Measurements from ENCODE around the gene BAIAP2L1. TPM values are rescaled to one million over a fixed set of nuclear protein-coding genes. Genes with fewer than 3 reads are reported as not detected.

The BAIAP2L1 gene
- total and polyA plus RNA-seq, 2 donors (not counting 3 experiments of a cell fraction or from before 2014, with no cell fraction given), result 0.32 to 1.1 TPM

- TF ChIP-seq MYC (IDR thresholded peaks at IDR 0.05; ENCODE audit: low read depth, low read length) (no peak), POLR2A (IDR thresholded peaks at IDR 0.05; ENCODE audit: low read depth, low read length) (no peak), JUN (IDR thresholded peaks at IDR 0.05; ENCODE audit: borderline replicate concordance, insufficient read depth, insufficient read length, low read depth) (no peak)
- TF ChIP-seq, protein P1, sequence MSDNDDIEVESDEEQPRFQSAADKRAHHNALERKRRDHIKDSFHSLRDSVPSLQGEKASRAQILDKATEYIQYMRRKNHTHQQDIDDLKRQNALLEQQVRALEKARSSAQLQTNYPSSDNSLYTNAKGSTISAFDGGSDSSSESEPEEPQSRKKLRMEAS (IDR thresholded peaks at IDR 0.05; ENCODE audit: insufficient read depth, insufficient read length), result no peak
- no TSS peak for BruUV-seq (replicated peaks)
- Histone ChIP-seq H3K4me1 (ENCODE audit: control insufficient read depth, extremely low read depth, insufficient read depth, low read length) (no peaks in the 10 kb centered on the region), H3K9me3 (replicated peaks; ENCODE audit: control insufficient read depth, insufficient read depth, low read length) (no peaks in the 10 kb centered on the region), H3K27me3 (ENCODE audit: control insufficient read depth in 2 of 2, insufficient read depth in 2 of 2, low read length in 2 of 2) (no peaks in the 10 kb centered on the region), H4K20me1 (replicated peaks; ENCODE audit: control insufficient read depth, extremely low read depth, insufficient read depth, low read length) (no peaks in the 10 kb centered on the region), H3K4me3 (replicated peaks in 1 of 3; ENCODE audit: insufficient read depth in 1 of 3, low read depth in 1 of 3, low read length in 3 of 3) (no peak overlapping the region), H3K9me1 (replicated peaks; ENCODE audit: control insufficient read depth, extremely low read depth, insufficient read depth, low read length) (no peaks in the 10 kb centered on the region), H3K27ac (ENCODE audit: insufficient read depth, low read depth, low read length) (no peak overlapping the region), H2AFZ (ENCODE audit: low read depth, low read length) (no peak overlapping the region), H3K79me2 (ENCODE audit: control insufficient read depth, insufficient read depth, low read length) (no peaks in the 10 kb centered on the region), H3K9ac (replicated peaks; ENCODE audit: extremely low read depth, insufficient read depth, low read length) (no peak overlapping the region), H3K4me2 (ENCODE audit: insufficient read depth, low read length) (no peak overlapping the region), H3K36me3 (ENCODE audit: control insufficient read depth in 2 of 2, extremely low read depth in 1 of 2, insufficient read depth in 2 of 2, low read length in 2 of 2) (no peaks in the 10 kb centered on the region)
- ChIA-PET CTCF (no interaction called here), POLR2A (interaction anchor here (0.8 kb wide), 1 partner anchor 9 kb away, joined by 3 read pairs; no protein-coding TSS in a partner anchor)
- FAIRE-seq, result no peak
- intact Hi-C loops (cut with micrococcal nuclease) (no loop called here), dilution Hi-C loops (cut with MboI; ENCODE audit: extremely low pct_ligation_motif_present, low sequenced_read_pairs) (no loop called here)
- DNase-seq (ENCODE audit: low read depth, low spot score), result no peak
Measured at GRCh38 chr7:98346515-98347069, 54.3 kb downstream of the BAIAP2L1 start.

GRCh38 chr7:98341106-98341505, 59.8 kb downstream of the BAIAP2L1 start:
- Histone ChIP-seq H3K9me3 (replicated peaks; ENCODE audit: control insufficient read depth, insufficient read depth, low read length) (no peaks in the 10 kb centered on the region), H2AFZ (ENCODE audit: low read depth, low read length) (no peak overlapping the region), H3K27ac (ENCODE audit: insufficient read depth, low read depth, low read length) (no peak overlapping the region), H3K27me3 (ENCODE audit: control insufficient read depth in 2 of 2, insufficient read depth in 2 of 2, low read length in 2 of 2) (no peaks in the 10 kb centered on the region), H3K9me1 (replicated peaks; ENCODE audit: control insufficient read depth, extremely low read depth, insufficient read depth, low read length) (no peaks in the 10 kb centered on the region), H3K36me3 (ENCODE audit: control insufficient read depth in 2 of 2, extremely low read depth in 1 of 2, insufficient read depth in 2 of 2, low read length in 2 of 2) (no peaks in the 10 kb centered on the region), H3K4me3 (replicated peaks in 1 of 3; ENCODE audit: insufficient read depth in 1 of 3, low read depth in 1 of 3, low read length in 3 of 3) (no peak overlapping the region), H3K4me2 (ENCODE audit: insufficient read depth, low read length) (no peak overlapping the region), H3K4me1 (ENCODE audit: control insufficient read depth, extremely low read depth, insufficient read depth, low read length) (no peaks in the 10 kb centered on the region), H3K9ac (replicated peaks; ENCODE audit: extremely low read depth, insufficient read depth, low read length) (no peak overlapping the region), H4K20me1 (replicated peaks; ENCODE audit: control insufficient read depth, extremely low read depth, insufficient read depth, low read length) (no peaks in the 10 kb centered on the region), H3K79me2 (ENCODE audit: control insufficient read depth, insufficient read depth, low read length) (no peaks in the 10 kb centered on the region)
- no TSS peak for BruUV-seq (replicated peaks)
- FAIRE-seq (no peak), DNase-seq (ENCODE audit: low read depth, low spot score) (no peak)
- ChIA-PET CTCF (interaction anchor here (0.6 to 1.6 kb wide), 3 partner anchors 29 to 491 kb away, joined by 3 read pairs; no protein-coding TSS in a partner anchor), POLR2A (no interaction called here)
- intact Hi-C loops (cut with micrococcal nuclease) (no loop called here), dilution Hi-C loops (cut with MboI; ENCODE audit: extremely low pct_ligation_motif_present, low sequenced_read_pairs) (no loop called here)
- no peak for TF ChIP-seq MYC (IDR thresholded peaks at IDR 0.05; ENCODE audit: low read depth, low read length)
- no peak for TF ChIP-seq JUN (IDR thresholded peaks at IDR 0.05; ENCODE audit: borderline replicate concordance, insufficient read depth, insufficient read length, low read depth)
- TF ChIP-seq POLR2AphosphoS5 (IDR thresholded peaks at IDR 0.05; ENCODE audit: insufficient read depth, low read depth, low read length), result no peak
- TF ChIP-seq GATA2 (IDR thresholded peaks at IDR 0.05; ENCODE audit: insufficient read depth, insufficient read length, low read depth, low read length), result no peak
- no peak for TF ChIP-seq EZH2 (IDR thresholded peaks at IDR 0.05; ENCODE audit: borderline replicate concordance, low read depth, low read length, severe bottlenecking)
- no peak for TF ChIP-seq FOS (IDR thresholded peaks at IDR 0.05; ENCODE audit: borderline replicate concordance, insufficient read depth, low read length)
- TF ChIP-seq, protein P1 (IDR thresholded peaks at IDR 0.05; ENCODE audit: insufficient read depth, insufficient read length), result no peak
- no peak for TF ChIP-seq CTCF (IDR thresholded peaks at IDR 0.05; ENCODE audit: extremely low read depth in 1 of 2, insufficient read depth in 1 of 2, low read depth in 1 of 2, low read length in 2 of 2)
- TF ChIP-seq POLR2A (IDR thresholded peaks at IDR 0.05; ENCODE audit: low read depth, low read length), result no peak

Measured in endothelial cell of umbilical vein (primary cell).